H9 (cell line): ENCODE results near the gene TMCO4. TPM values are rescaled to one million over a fixed set of nuclear protein-coding genes. Genes with fewer than 3 reads are reported as not detected.

Experiments
- DNase-seq: peaks from one replicate; pipeline ENCODE4 v3.0.0-alpha.2; 2017
- H2AFZ ChIP-seq: one replicate; pipeline ENCODE4 v1.6.1; 2013; ENCODE audit warnings: mild to moderate bottlenecking, low read length, control low read depth, moderate library complexity
- H2AK5ac ChIP-seq: 2 replicates; pipeline ENCODE4 v1.6.1; 2013; ENCODE audit warnings: low read length, control low read depth, mixed read lengths; ENCODE audit not compliant: insufficient read length
- H2BK120ac ChIP-seq: one replicate; pipeline ENCODE4 v1.6.1; 2013; ENCODE audit warnings: low read depth, mild to moderate bottlenecking, low read length, control low read depth, inconsistent platforms; ENCODE audit not compliant: poor library complexity, severe bottlenecking
- H2BK12ac ChIP-seq: 2 replicates; pipeline ENCODE4 v1.6.1; 2013; ENCODE audit warnings: low read length, control low read depth, mixed read lengths, low read depth; ENCODE audit not compliant: insufficient read length
- H2BK15ac ChIP-seq: 2 replicates; pipeline ENCODE4 v1.6.1; 2013; ENCODE audit warnings: low read depth, low read length, control low read depth
- H2BK20ac ChIP-seq: one replicate; pipeline ENCODE4 v1.6.1; 2013; ENCODE audit warnings: low read depth, mild to moderate bottlenecking, low read length, control low read depth, inconsistent platforms; ENCODE audit not compliant: poor library complexity, severe bottlenecking
- H2BK5ac ChIP-seq: 2 replicates; pipeline ENCODE4 v1.6.1; 2013; ENCODE audit warnings: low read length, control low read depth, mixed read lengths; ENCODE audit not compliant: insufficient read length
- H3K14ac ChIP-seq: 2 replicates; pipeline ENCODE4 v1.6.1; 2013; ENCODE audit warnings: low read length, control low read depth; ENCODE audit not compliant: insufficient read depth
- H3K18ac ChIP-seq: 2 replicates; pipeline ENCODE4 v1.6.1; 2013; ENCODE audit warnings: low read depth, mild to moderate bottlenecking, mixed read lengths, low read length, control low read depth; ENCODE audit not compliant: insufficient read length
- H3K23ac ChIP-seq: 2 replicates; pipeline ENCODE4 v1.6.1; 2013; ENCODE audit warnings: low read length, control low read depth, mixed read lengths, low read depth; ENCODE audit not compliant: insufficient read length
- H3K23me2 ChIP-seq: 2 replicates; pipeline ENCODE4 v1.6.1; 2013; ENCODE audit warnings: low read depth, mild to moderate bottlenecking, mixed read lengths, low read length, control low read depth; ENCODE audit not compliant: insufficient read length, poor library complexity, severe bottlenecking
- H3K27ac ChIP-seq: 2 replicates; pipeline ENCODE4 v1.5.1; 2013; ENCODE audit warnings: low read length, control low read depth, mixed read lengths, low read depth; ENCODE audit not compliant: insufficient read length
- H3K27me3 ChIP-seq: 2 replicates; pipeline ENCODE4 v1.6.1; 2013; ENCODE audit warnings: low read length, control low read depth, inconsistent platforms; ENCODE audit not compliant: insufficient read depth
- H3K4ac ChIP-seq: 2 replicates; pipeline ENCODE4 v1.6.1; 2013; ENCODE audit warnings: low read depth, mild to moderate bottlenecking, control low read depth, inconsistent platforms, low read length, moderate library complexity
- H3K4me1 ChIP-seq: 2 replicates; pipeline ENCODE4 v1.6.1; 2013; ENCODE audit warnings: low read length, control low read depth, inconsistent platforms; ENCODE audit not compliant: insufficient read depth
- H3K4me2 ChIP-seq: 2 replicates; pipeline ENCODE4 v1.6.1; 2013; ENCODE audit warnings: low read length, control low read depth, mixed read lengths; ENCODE audit not compliant: insufficient read length, insufficient read depth
- H3K56ac ChIP-seq: 2 replicates; pipeline ENCODE4 v1.6.1; 2013; ENCODE audit warnings: low read depth, mild to moderate bottlenecking, mixed read lengths, low read length, control low read depth; ENCODE audit not compliant: insufficient read length
- H3K79me1 ChIP-seq: 2 replicates; pipeline ENCODE4 v1.6.1; 2013; ENCODE audit warnings: low read depth, mild to moderate bottlenecking, moderate library complexity, low read length, control low read depth, inconsistent platforms; ENCODE audit not compliant: insufficient read depth, poor library complexity, severe bottlenecking
- H3K79me2 ChIP-seq: 2 replicates; pipeline ENCODE4 v1.6.1; 2013; ENCODE audit warnings: low read length, control low read depth, inconsistent platforms; ENCODE audit not compliant: insufficient read depth
- H3K9ac ChIP-seq: 2 replicates; pipeline ENCODE4 v1.6.1; 2013; ENCODE audit warnings: low read length, control low read depth, mixed read lengths; ENCODE audit not compliant: insufficient read length; ENCODE audit errors: extremely low read depth
- H3K9me3 ChIP-seq: one replicate; pipeline ENCODE4 v1.6.1; 2013; ENCODE audit warnings: low read depth, low read length, inconsistent platforms; ENCODE audit not compliant: control insufficient read depth
- H3T11ph ChIP-seq: one replicate; pipeline ENCODE4 v1.6.1; 2013; ENCODE audit warnings: mild to moderate bottlenecking, low read length, control low read depth, inconsistent platforms
- H4K20me1 ChIP-seq: one replicate; pipeline ENCODE4 v1.6.1; 2013; ENCODE audit not compliant: control insufficient read depth, insufficient read length, insufficient read depth
- H4K5ac ChIP-seq: 2 replicates; pipeline ENCODE4 v1.6.1; 2013; ENCODE audit warnings: low read depth, mild to moderate bottlenecking, mixed read lengths, low read length, control low read depth; ENCODE audit not compliant: insufficient read length
- H4K8ac ChIP-seq: replicated peaks from 2 replicates; pipeline ENCODE4 v1.6.1; 2013; ENCODE audit warnings: low read length, control low read depth, mixed read lengths, low read depth; ENCODE audit not compliant: insufficient read length
- H4K91ac ChIP-seq: 2 replicates; pipeline ENCODE4 v1.6.1; 2013; ENCODE audit warnings: low read depth, mild to moderate bottlenecking, moderate library complexity, mixed read lengths, low read length, control low read depth; ENCODE audit not compliant: insufficient read length
- H3K27ac Mint-ChIP-seq, 3 experiments: 2 replicates in 2 of 3; 3 replicates in 1 of 3; pipeline ENCODE4 v1.8.0; 2020 to 2021; ENCODE audit warnings: mixed read lengths in 3 of 3, mild to moderate bottlenecking in 1 of 3, moderate library complexity in 1 of 3
- H3K27me3 Mint-ChIP-seq: 2 replicates; pipeline ENCODE4 v1.8.0; 2021; ENCODE audit warnings: low read depth, mild to moderate bottlenecking, moderate library complexity, mixed read lengths
- H3K36me3 Mint-ChIP-seq, 3 experiments: 2 replicates in 2 of 3; 3 replicates in 1 of 3; pipeline ENCODE4 v1.8.0; 2020 to 2021; ENCODE audit warnings: low read depth in 3 of 3, mixed read lengths in 3 of 3; ENCODE audit not compliant: insufficient read depth in 1 of 3
- H3K4me1 Mint-ChIP-seq, 2 experiments: 2 replicates each; pipeline ENCODE4 v1.8.0; 2020; ENCODE audit warnings: mixed read lengths in 2 of 2
- H3K4me3 Mint-ChIP-seq, 2 experiments: 2 replicates in 1 of 2; 3 replicates in 1 of 2; pipeline ENCODE4 v1.8.0; 2020 to 2021; ENCODE audit warnings: mild to moderate bottlenecking in 2 of 2, mixed read lengths in 2 of 2, moderate library complexity in 1 of 2
- H3K9me3 Mint-ChIP-seq, 2 experiments: 2 replicates in 1 of 2; 3 replicates in 1 of 2; pipeline ENCODE4 v1.8.0; 2020; ENCODE audit warnings: mild to moderate bottlenecking in 2 of 2, mixed read lengths in 2 of 2, moderate library complexity in 1 of 2
- WGBS: extraction: QIAGEN DNeasy Blood & Tissue Kit; methylation state at CpG from one replicate; pipeline ENCODE4 v1.1.7; 2013; ENCODE audit warnings: missing lambda C conversion rate, low lambda C conversion rate, mixed read lengths; ENCODE audit not compliant: insufficient read length; ENCODE audit errors: extremely low coverage; 5-methylcytosine and 5-hydroxymethylcytosine counted together
- total RNA-seq: library from RNA; stranded (reverse); gene quantifications from 2 replicates; pipeline ENCODE4 v1.2.1, GENCODE V29; 2021
- TF ChIP-seq, protein P1 (sequence below): fragments of 200-600 bp; sonication (generic); conservative IDR thresholded peaks from 3 replicates; pipeline ENCODE4 v1.8.0; 2021; ENCODE audit warnings: antibody characterized with exemption, mild to moderate bottlenecking

TMCO4 gene
- total RNA-seq, 1 experiment from 2014 or later = 4.0 TPM

DNA sequence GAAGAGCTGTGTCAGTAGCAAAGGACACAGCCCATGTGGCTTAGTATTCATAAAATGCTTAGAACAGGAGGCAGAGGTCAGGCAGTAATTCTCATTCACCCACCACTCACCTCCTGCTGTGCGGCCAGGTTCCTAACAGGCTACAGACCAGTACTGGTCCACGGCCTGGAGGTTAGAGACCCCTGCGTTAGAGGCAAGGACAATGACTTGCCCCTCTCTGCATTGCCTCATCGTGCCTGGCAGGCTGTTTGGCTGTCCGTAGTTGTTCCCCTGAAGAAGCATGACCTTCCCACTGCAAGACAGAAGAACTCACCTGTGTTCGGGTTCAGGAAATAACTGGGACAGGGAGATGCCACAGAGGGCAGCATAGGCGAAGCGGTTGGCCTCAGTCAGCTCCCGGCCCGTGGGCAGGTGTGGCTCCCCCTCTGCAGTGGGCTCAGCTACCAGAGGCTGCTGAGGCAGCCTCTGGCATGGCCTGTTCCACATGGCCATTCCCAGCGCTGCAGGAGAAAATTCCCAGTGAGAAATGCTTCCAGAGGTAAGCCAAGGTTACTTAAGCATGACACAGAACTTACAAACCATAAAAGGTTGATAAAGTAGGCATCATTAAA, 19.3 kb downstream of the TMCO4 start:
- Mint-ChIP-seq H3K4me3 (no peak overlapping the region), H3K27me3 (peaks cover 96% of the 10 kb centered on the region), H3K27ac (no peak overlapping the region), H3K9me3 (no peaks in the 10 kb centered on the region; a peak in 1 of 5 replicates), H3K4me1 (peaks cover 2 to 9% of the 10 kb centered on the region in 2 experiments), H3K36me3 (peaks cover 0 to 4% (median 2%) of the 10 kb centered on the region in 3 experiments; a peak in 2 of 7 replicates)
- Histone ChIP-seq H3K4me1 (no peaks in the 10 kb centered on the region), H3K27ac (no peak overlapping the region), H2BK20ac (no peak overlapping the region), H4K5ac (no peak overlapping the region), H3K23ac (no peak overlapping the region), H3K4me2 (no peak overlapping the region), H3K9ac (no peak overlapping the region), H3K79me1 (no peaks in the 10 kb centered on the region), H4K8ac (no peak overlapping the region), H4K20me1 (no peaks in the 10 kb centered on the region), H2BK12ac (no peak overlapping the region), H3K27me3 (peaks cover 49% of the 10 kb centered on the region; the same call in 1 of the 2 replicates), H2BK120ac (no peak overlapping the region), H3K18ac (no peak overlapping the region), H2BK15ac (no peak overlapping the region), H3K4ac (no peak overlapping the region), H3K9me3 (no peaks in the 10 kb centered on the region), H4K91ac (no peak overlapping the region), H3K79me2 (no peaks in the 10 kb centered on the region), H3K14ac (no peak overlapping the region), H3T11ph (no peak overlapping the region), H3K56ac (no peak overlapping the region), H2BK5ac (no peak overlapping the region), H3K23me2 (no peaks in the 10 kb centered on the region), H2AK5ac (no peak overlapping the region), H2AFZ (no peak overlapping the region)
- WGBS = no CpG with 5 or more reads among the region's 11 CpGs
- TF ChIP-seq, protein P1, sequence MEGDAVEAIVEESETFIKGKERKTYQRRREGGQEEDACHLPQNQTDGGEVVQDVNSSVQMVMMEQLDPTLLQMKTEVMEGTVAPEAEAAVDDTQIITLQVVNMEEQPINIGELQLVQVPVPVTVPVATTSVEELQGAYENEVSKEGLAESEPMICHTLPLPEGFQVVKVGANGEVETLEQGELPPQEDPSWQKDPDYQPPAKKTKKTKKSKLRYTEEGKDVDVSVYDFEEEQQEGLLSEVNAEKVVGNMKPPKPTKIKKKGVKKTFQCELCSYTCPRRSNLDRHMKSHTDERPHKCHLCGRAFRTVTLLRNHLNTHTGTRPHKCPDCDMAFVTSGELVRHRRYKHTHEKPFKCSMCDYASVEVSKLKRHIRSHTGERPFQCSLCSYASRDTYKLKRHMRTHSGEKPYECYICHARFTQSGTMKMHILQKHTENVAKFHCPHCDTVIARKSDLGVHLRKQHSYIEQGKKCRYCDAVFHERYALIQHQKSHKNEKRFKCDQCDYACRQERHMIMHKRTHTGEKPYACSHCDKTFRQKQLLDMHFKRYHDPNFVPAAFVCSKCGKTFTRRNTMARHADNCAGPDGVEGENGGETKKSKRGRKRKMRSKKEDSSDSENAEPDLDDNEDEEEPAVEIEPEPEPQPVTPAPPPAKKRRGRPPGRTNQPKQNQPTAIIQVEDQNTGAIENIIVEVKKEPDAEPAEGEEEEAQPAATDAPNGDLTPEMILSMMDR = no peak
- no peak for DNase-seq
